HUDEP-2 (cell line): ENCODE data around the gene INO80B.
"Not testable (repeated sequence)": the region's sequence is repeated elsewhere in the genome, so short reads cannot be mapped to it uniquely, and the experiment has no call there.

Source experiments
- DNase-seq, 76 experiments: peaks; one replicate each; lab custom pipeline; 2025; ENCODE audit not compliant: unreplicated experiment in 76 of 76; lab: John Stamatoyannopoulos, UW

INO80B gene

DNA sequence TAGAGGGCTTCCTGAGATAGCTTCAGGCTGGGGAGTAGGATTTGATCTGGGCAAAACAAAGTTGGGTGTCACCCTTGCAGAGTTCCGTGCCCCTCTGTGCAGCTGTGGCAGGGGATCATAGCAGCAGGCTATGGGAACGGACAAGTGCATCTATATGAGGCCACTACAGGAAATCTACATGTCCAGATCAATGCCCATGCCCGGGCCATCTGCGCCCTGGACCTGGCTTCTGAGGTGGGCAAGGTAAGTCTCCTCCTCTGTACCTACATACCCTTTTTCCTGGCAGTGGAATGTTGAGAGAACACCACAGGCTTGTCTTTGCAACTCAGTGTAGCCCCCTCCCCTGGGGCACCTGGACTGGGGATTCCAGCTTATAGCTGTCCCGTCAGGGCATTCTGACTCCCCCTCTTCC is 29.9 kb upstream of the INO80B start:
- DNase-seq, result no peak

- no peak for DNase-seq
These were observed 29.4 kb upstream of the INO80B start for GRCh38 chr2:74425523-74425922.

- no peak for DNase-seq
These were observed 28.6 kb upstream of the INO80B start for GRCh38 chr2:74426181-74426758.

DNA sequence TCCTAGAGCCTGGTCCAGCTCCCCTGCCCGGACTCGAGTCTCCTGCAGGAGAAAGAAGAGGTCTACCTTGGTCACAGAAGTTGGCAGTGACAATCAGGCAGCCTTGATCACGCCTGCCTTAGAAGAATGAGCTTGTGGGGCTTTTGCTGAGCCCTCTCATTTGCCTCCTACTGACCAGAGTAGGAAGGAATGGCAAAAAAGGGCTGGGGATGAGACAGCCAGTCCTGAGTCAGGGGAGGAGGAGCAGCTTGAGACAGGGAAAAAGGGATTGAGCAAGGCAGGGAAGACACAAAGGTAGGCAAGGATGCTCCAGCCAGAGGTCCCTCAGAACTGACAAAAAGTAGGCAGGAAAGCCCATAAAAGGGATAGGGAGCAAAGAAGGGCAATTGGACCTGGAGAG is 27.3 kb upstream of the INO80B start:
- no peak for DNase-seq

- no peak for DNase-seq
These were observed 26.2 kb upstream of the INO80B start for GRCh38 chr2:74428675-74429074.

GRCh38 chr2:74429487-74430451 is 25.1 kb upstream of the INO80B start:
- DNase-seq, result peak in 59 of 76 experiments; percentile 7 to 77 (median 43)

GRCh38 chr2:74430502-74430901 is 24.4 kb upstream of the INO80B start:
- no peak for DNase-seq

DNA sequence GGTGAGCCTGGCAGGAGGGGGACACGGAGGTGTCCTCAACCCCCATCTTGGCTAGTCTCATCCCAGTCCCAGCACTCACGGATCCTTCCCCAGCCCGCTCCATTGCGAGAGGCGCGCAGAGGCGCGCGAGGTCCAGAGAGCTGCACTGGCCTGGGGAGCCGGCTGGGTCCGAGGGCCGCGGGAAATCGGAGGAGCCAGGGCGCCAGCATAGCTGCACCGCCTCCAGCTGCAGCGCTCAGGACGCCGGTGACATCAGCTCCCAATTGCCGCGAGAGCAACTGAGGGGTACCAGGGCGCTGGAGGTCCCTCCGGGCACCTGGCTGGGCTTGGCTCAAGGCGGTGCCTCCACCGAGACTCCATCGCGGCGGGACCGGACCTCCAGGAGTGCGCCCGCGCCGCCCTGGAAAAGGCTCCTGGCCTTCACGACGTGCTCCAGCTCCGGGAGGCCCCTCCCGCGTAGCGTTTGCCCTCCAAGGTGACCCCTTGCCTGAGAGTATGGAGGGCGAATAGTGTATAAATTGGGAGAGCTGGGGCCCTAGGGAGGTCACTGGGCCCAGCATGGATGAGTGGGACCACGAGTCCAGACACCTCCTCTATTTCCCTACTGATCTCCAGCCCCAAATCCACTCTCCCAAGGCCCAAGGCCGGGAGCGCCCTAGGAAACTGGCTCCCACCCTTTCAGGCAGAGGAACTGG is 18.6 kb upstream of the INO80B start:
- DNase-seq, result no peak

DNA sequence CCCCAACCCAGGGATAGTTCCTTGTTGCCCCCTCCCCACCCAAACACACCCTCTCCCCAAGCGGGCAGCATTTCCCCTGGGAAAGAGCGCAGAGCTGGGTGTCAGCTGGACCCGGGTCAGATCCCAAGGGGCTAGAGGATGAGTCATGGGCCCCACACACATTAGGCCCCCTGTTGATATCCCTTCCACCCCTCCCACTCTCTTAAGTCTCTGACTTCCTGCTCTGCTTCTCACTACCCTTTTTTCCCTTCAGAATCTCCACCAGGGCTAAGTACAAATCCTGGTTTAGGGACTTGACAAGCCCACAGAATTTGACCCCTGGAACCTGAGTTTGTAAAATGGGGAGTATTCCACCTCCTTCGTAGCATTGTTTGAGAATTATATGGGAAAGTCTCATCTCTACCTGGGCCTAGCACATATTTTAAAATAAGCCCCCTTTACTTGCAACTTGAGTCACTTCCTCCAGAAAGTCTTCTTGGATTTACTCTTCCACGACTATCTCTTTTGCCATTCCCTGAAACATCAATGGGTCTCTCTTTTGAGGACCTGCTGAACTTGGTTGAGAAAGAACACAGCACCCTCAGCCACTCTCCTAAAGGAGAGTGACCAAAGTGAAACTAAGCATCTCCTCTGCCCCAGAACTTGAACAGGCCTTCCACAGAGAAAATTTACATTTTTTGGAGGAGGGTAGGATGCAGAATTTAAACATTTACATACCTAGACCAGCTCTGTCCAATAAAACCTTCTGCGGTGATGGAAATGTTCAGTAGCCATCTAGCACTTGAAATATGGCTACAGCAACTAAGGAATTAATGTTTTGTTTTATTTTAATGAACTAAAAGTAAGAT is 17.8 kb upstream of the INO80B start:
- DNase-seq, result no peak

- DNase-seq, result no peak
These were observed 16.6 kb upstream of the INO80B start for GRCh38 chr2:74438248-74438647.

DNA sequence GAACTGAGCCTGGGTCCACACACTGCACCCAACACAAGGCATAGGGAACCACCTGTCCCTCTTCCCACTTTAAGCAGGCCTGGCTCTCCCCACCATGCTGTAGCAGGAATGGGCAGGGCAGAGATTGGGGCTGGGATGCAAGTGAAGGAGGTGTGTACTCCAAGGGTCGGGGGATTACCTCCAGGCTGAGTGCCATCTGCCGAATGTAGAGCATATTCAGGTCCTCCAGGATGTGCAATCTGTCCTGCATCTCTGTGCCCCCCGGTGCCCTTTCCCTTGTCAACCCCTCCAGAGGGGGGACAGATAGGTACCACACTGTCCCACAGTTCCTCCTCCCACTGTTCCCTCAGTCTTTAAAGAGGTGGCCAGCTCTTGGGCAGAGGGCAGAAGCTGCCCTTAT is 15.5 kb upstream of the INO80B start:
- DNase-seq, result no peak

DNA sequence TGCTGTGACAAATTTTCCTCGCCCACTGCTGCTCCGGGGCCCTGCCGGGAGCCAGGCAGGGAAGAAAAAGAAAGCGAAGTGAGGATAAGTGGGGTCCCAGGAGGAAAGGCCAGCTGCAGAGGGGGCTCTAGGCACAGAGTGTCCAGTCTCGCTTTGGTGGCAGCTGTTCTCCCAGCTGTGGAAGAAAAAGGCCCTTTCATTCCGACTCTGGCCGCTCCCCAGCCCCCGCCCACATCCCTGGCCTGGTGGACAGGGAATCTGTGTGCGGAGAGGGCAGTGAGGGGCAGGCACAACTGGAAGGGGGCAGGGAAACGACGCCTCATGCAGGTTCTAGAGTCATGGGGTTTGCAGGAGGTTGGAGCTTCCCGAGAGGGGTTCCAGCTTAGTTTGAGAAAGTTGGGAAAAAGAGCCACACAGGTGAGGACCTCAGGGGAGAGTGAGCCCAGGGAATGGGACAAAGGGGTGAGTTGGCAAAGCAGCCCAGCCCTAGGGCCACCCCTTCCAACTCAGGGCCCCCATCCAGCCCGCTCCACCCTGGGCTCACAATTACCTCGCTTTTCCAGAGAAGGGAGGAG is 15.0 kb upstream of the INO80B start:
- DNase-seq, result no peak

- peak in 49 of 76 experiments; percentile 3 to 80 (median 38) for DNase-seq
These were observed 14.3 kb upstream of the INO80B start for GRCh38 chr2:74440378-74441169.

DNA sequence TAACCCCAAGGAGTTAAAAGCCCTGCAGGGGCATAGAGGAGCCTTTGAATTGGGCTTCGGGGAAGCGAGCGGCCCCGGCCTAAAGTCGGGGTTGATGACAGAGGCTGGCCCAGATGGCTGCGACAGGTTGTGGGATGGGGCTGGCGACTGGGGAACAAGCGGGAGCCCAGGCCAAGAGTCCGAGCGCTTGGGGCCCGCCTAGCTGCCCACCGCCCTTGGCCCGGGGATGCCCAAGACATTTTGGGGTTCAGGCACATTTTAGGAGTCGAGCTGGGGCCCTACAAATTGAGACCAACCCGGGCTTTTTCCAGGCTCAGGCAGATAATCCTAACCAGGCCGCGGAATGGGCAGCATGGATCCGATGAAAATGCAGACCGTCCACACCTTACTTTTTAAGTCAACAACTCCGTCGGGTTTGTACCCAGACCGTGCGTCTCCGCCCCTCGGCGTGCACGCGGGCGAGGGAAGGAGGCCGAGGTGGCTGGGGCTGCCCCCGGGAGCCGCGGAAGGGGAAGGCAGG is 13.7 kb upstream of the INO80B start:
- DNase-seq, result no peak

- no peak for DNase-seq
These were observed 13.0 kb upstream of the INO80B start, which contains the start of gene RTKN for GRCh38 chr2:74441690-74442482. Gene RTKN (minus strand): TSS chr2:74441937. CDS start chr2:74441816, 121 bp downstream.

DNA sequence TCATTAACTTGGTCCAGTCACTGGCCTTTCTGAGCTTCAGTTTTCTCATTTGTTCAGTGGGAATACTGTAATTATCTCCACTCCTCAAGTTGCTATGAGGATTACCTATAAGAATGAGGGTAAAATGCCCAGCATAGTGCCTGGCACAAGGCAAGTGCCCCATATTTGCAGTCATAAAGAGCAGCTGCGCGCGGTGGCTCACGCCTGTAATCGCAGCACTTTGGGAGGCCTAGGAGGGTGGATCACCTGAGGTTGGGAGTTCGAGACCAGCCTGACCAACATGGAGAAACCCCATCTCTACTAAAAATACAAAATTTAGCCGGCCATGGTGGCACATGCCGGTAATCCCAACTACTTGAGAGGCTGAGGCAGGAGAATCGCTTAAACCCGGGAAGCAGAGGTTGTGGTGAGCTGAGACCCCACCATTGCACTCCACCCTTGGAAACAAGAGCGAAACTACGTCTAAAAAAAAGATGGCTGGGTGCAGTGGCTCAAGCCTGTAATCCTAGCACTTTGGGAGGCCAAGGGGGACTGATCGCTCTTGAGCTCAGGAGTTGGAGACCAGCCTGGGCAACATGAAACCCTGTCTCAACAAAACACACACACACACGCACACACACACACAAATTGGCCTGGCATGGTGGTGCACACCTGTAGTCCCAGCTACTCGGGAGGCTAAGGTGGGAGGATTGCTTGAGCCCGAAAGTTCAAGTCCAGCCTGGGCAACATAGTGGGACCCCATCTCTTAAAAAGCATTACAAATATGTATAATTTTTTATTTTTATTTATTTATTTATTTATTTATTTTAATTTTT is 12.2 kb upstream of the INO80B start:
- DNase-seq, result not testable (repeated sequence)

GRCh38 chr2:74444498-74445318 is 10.2 kb upstream of the INO80B start:
- DNase-seq, result no peak
